ENCODE data around the gene LLPH. TPM values are rescaled to one million over a fixed set of nuclear protein-coding genes. Genes with fewer than 3 reads are reported as not detected.

The LLPH gene
- total RNA-seq, 1 experiment from 2014 or later: 51.3 TPM

- intact Hi-C loops (cut with micrococcal nuclease; ENCODE audit: unreplicated experiment): no loop called here
- no TSS peak for BruUV-seq (replicated peaks)
- ChIA-PET POLR2A (ENCODE audit: low non-redundant PET) (no interaction called here), CTCF (no interaction called here)
- no peaks in the 10 kb centered on the region for H3K27me3 ChIP-seq (replicated peaks; ENCODE audit: insufficient read depth, low read depth, low read length, poor library complexity)
- H3K4me3 ChIP-seq (ENCODE audit: low read depth, low read length, poor library complexity, severe bottlenecking): no peak overlapping the region
- DNase-seq (ENCODE audit: low spot score): no peak
- H3K4me1 ChIP-seq (ENCODE audit: insufficient read depth, low read length, poor library complexity, severe bottlenecking): peaks cover 13% of the 10 kb centered on the region
- no peaks in the 10 kb centered on the region for H3K36me3 ChIP-seq (ENCODE audit: insufficient read depth, low read length, poor library complexity, severe bottlenecking)
- peaks cover 8% of the 10 kb centered on the region for H3K9me3 ChIP-seq (ENCODE audit: low read depth, low read length, poor library complexity, severe bottlenecking)
- TF ChIP-seq CTCF (conservative IDR thresholded peaks at IDR 0.05; ENCODE audit: low read depth, low read length) (no peak), EZH2 (IDR thresholded peaks at IDR 0.05; ENCODE audit: borderline replicate concordance, low read depth, low read length, poor library complexity, severe bottlenecking) (no peak)
- H3K27ac ChIP-seq (ENCODE audit: low read depth, low read length, poor library complexity, severe bottlenecking): no peak overlapping the region
Measured at GRCh38 chr12:66083766-66084165, 46.8 kb downstream of the LLPH start.

GRCh38 chr12:66082744-66083143 is 47.8 kb downstream of the LLPH start:
- POLR2A ChIA-PET (ENCODE audit: low non-redundant PET): no interaction called here
- intact Hi-C loops (cut with micrococcal nuclease; ENCODE audit: unreplicated experiment): no loop called here

GRCh38 chr12:66080791-66081190 is 49.8 kb downstream of the LLPH start:
- Histone ChIP-seq H3K36me3 (ENCODE audit: insufficient read depth, low read length, poor library complexity, severe bottlenecking) (no peaks in the 10 kb centered on the region), H3K4me1 (ENCODE audit: insufficient read depth, low read length, poor library complexity, severe bottlenecking) (no peaks in the 10 kb centered on the region), H3K4me3 (ENCODE audit: low read depth, low read length, poor library complexity, severe bottlenecking) (no peak overlapping the region), H3K9me3 (ENCODE audit: low read depth, low read length, poor library complexity, severe bottlenecking) (peaks cover 8% of the 10 kb centered on the region), H3K27ac (ENCODE audit: low read depth, low read length, poor library complexity, severe bottlenecking) (no peak overlapping the region), H3K27me3 (replicated peaks; ENCODE audit: insufficient read depth, low read depth, low read length, poor library complexity) (no peaks in the 10 kb centered on the region)
- BruUV-seq (replicated peaks): no TSS peak
- TF ChIP-seq CTCF (conservative IDR thresholded peaks at IDR 0.05; ENCODE audit: low read depth, low read length) (no peak), EZH2 (IDR thresholded peaks at IDR 0.05; ENCODE audit: borderline replicate concordance, low read depth, low read length, poor library complexity, severe bottlenecking) (no peak)
- intact Hi-C loops (cut with micrococcal nuclease; ENCODE audit: unreplicated experiment): no loop called here
- ChIA-PET POLR2A (ENCODE audit: low non-redundant PET) (interaction anchor here (0.6 kb wide), 2 partner anchors 159 to 499 kb away, joined by 3 to 5 read pairs; no protein-coding TSS in a partner anchor), CTCF (no interaction called here)
- DNase-seq (ENCODE audit: low spot score): no peak

More at GRCh38 chr12:66082744-66083143, 47.8 kb downstream of the LLPH start:
- no peaks in the 10 kb centered on the region for H3K27me3 ChIP-seq (replicated peaks; ENCODE audit: insufficient read depth, low read depth, low read length, poor library complexity)
- no peak for TF ChIP-seq EZH2 (IDR thresholded peaks at IDR 0.05; ENCODE audit: borderline replicate concordance, low read depth, low read length, poor library complexity, severe bottlenecking)
- TF ChIP-seq CTCF (conservative IDR thresholded peaks at IDR 0.05; ENCODE audit: low read depth, low read length): no peak
- no peak for DNase-seq (ENCODE audit: low spot score)
- H3K27ac ChIP-seq (ENCODE audit: low read depth, low read length, poor library complexity, severe bottlenecking): no peak overlapping the region
- H3K4me3 ChIP-seq (ENCODE audit: low read depth, low read length, poor library complexity, severe bottlenecking): no peak overlapping the region
- H3K9me3 ChIP-seq (ENCODE audit: low read depth, low read length, poor library complexity, severe bottlenecking): peaks cover 8% of the 10 kb centered on the region
- H3K36me3 ChIP-seq (ENCODE audit: insufficient read depth, low read length, poor library complexity, severe bottlenecking): no peaks in the 10 kb centered on the region
- BruUV-seq (replicated peaks): no TSS peak
- CTCF ChIA-PET: no interaction called here
- H3K4me1 ChIP-seq (ENCODE audit: insufficient read depth, low read length, poor library complexity, severe bottlenecking): peaks cover 13% of the 10 kb centered on the region

Measured in A673 (cell line).